HUES6 (cell line): ENCODE measurements around the gene GNAI2.
"Not testable (repeated sequence)": the region's sequence is repeated elsewhere in the genome, so short reads cannot be mapped to it uniquely, and the experiment has no call there.

Source experiments
- H3K27ac ChIP-seq: 2 replicates; pipeline ENCODE4 v1.7.0; 2013; ENCODE audit warnings: low read depth, mild to moderate bottlenecking, low read length, inconsistent platforms
- H3K27me3 ChIP-seq: 2 replicates; pipeline ENCODE4 v1.6.1; 2013; ENCODE audit warnings: low read length; ENCODE audit not compliant: control insufficient read depth, insufficient read depth
- H3K36me3 ChIP-seq: 2 replicates; pipeline ENCODE4 v1.6.1; 2013; ENCODE audit warnings: low read length; ENCODE audit not compliant: control insufficient read depth, insufficient read depth
- H3K4me1 ChIP-seq: 2 replicates; pipeline ENCODE4 v1.6.1; 2013; ENCODE audit warnings: low read length; ENCODE audit not compliant: control insufficient read depth, insufficient read depth
- H3K4me3 ChIP-seq: 2 replicates; pipeline ENCODE4 v1.5.1; 2013; ENCODE audit warnings: low read depth, low read length
- H3K9ac ChIP-seq: one replicate; pipeline ENCODE4 v1.6.1; 2013; ENCODE audit warnings: mild to moderate bottlenecking, low read length
- H3K9me3 ChIP-seq: 2 replicates; pipeline ENCODE4 v1.6.1; 2013; ENCODE audit warnings: low read depth, low read length; ENCODE audit not compliant: control insufficient read depth, insufficient read depth

Gene GNAI2

GRCh38 chr3:50258979-50259378 is 23.0 kb downstream of the GNAI2 start:
- Histone ChIP-seq H3K4me3 (no peak overlapping the region), H3K27me3 (no peaks in the 10 kb centered on the region), H3K36me3 (peaks cover 40% of the 10 kb centered on the region), H3K9me3 (no peaks in the 10 kb centered on the region), H3K4me1 (peaks cover 29% of the 10 kb centered on the region), H3K27ac (no peak overlapping the region), H3K9ac (no peak overlapping the region)

GRCh38 chr3:50259432-50260026 is 23.5 kb downstream of the GNAI2 start:
- H3K27ac ChIP-seq, result peak overlapping the region; percentile 3; the same call in 1 of the 2 replicates

GRCh38 chr3:50260027-50260941 is 24.3 kb downstream of the GNAI2 start:
- Histone ChIP-seq H3K4me3 (peak overlapping the region; percentile 51), H3K36me3 (peaks cover 27% of the 10 kb centered on the region), H3K9ac (peak overlapping the region; percentile 81), H3K27ac (peak overlapping the region; percentile 93), H3K27me3 (no peaks in the 10 kb centered on the region), H3K4me1 (peaks cover 36% of the 10 kb centered on the region), H3K9me3 (no peaks in the 10 kb centered on the region)

More at GRCh38 chr3:50259432-50260026, 23.5 kb downstream of the GNAI2 start:
- H3K9ac ChIP-seq, result peak overlapping the region; percentile 49
- H3K4me1 ChIP-seq, result peaks cover 34% of the 10 kb centered on the region
- H3K9me3 ChIP-seq, result no peaks in the 10 kb centered on the region
- peaks cover 35% of the 10 kb centered on the region for H3K36me3 ChIP-seq
- peak overlapping the region; percentile 41; the same call in 1 of the 2 replicates for H3K4me3 ChIP-seq
- H3K27me3 ChIP-seq, result no peaks in the 10 kb centered on the region

GRCh38 chr3:50260942-50261441 is 25.0 kb downstream of the GNAI2 start:
- Histone ChIP-seq H3K27ac (peak overlapping the region; percentile 93; the same call in 1 of the 2 replicates), H3K4me3 (peak overlapping the region; percentile 51), H3K9me3 (no peaks in the 10 kb centered on the region), H3K36me3 (peaks cover 24% of the 10 kb centered on the region), H3K9ac (peak overlapping the region; percentile 81), H3K4me1 (peaks cover 44% of the 10 kb centered on the region), H3K27me3 (no peaks in the 10 kb centered on the region)

GRCh38 chr3:50261505-50261904 is 25.5 kb downstream of the GNAI2 start:
- peaks cover 49% of the 10 kb centered on the region for H3K4me1 ChIP-seq
- H3K27me3 ChIP-seq, result no peaks in the 10 kb centered on the region
- no peak overlapping the region for H3K4me3 ChIP-seq
- H3K9ac ChIP-seq, result no peak overlapping the region
- no peaks in the 10 kb centered on the region for H3K9me3 ChIP-seq
- H3K27ac ChIP-seq, result no peak overlapping the region; the same call in 1 of the 2 replicates
- H3K36me3 ChIP-seq, result peaks cover 19% of the 10 kb centered on the region

- H3K4me3 ChIP-seq, H3K27me3 ChIP-seq, H3K9me3 ChIP-seq, H3K9ac ChIP-seq, H3K27ac ChIP-seq: not testable (repeated sequence)
- peaks cover 12% of the 10 kb centered on the region for H3K36me3 ChIP-seq
- peaks cover 56% of the 10 kb centered on the region for H3K4me1 ChIP-seq
Measured at GRCh38 chr3:50262200-50262599, 26.2 kb downstream of the GNAI2 start.

- Histone ChIP-seq H3K27ac (no peak overlapping the region), H3K9ac (no peak overlapping the region), H3K4me3 (no peak overlapping the region), H3K9me3 (no peaks in the 10 kb centered on the region), H3K36me3 (peaks cover 7% of the 10 kb centered on the region), H3K27me3 (no peaks in the 10 kb centered on the region), H3K4me1 (peaks cover 61% of the 10 kb centered on the region)
Measured at GRCh38 chr3:50262778-50263177, 26.8 kb downstream of the GNAI2 start.

GRCh38 chr3:50263478-50264382 is 27.7 kb downstream of the GNAI2 start:
- peak overlapping the region; percentile 64 for H3K9ac ChIP-seq
- peak overlapping the region; percentile 67; the same call in 1 of the 2 replicates for H3K27ac ChIP-seq
- peak overlapping the region; percentile 32; the same call in 1 of the 2 replicates for H3K4me3 ChIP-seq

GRCh38 chr3:50264383-50264963 is 28.5 kb downstream of the GNAI2 start:
- Histone ChIP-seq H3K27me3 (no peaks in the 10 kb centered on the region), H3K9me3 (no peaks in the 10 kb centered on the region), H3K9ac (peak overlapping the region; percentile 64), H3K4me1 (peaks cover 74% of the 10 kb centered on the region), H3K36me3 (no peaks in the 10 kb centered on the region), H3K4me3 (peak overlapping the region; percentile 32), H3K27ac (peak overlapping the region; percentile 85; the same call in 1 of the 2 replicates)

More at GRCh38 chr3:50263478-50264382, 27.7 kb downstream of the GNAI2 start:
- H3K4me1 ChIP-seq, result peaks cover 71% of the 10 kb centered on the region
- no peaks in the 10 kb centered on the region for H3K36me3 ChIP-seq
- H3K27me3 ChIP-seq, result no peaks in the 10 kb centered on the region
- H3K9me3 ChIP-seq, result no peaks in the 10 kb centered on the region

GRCh38 chr3:50264964-50265485 is 29.0 kb downstream of the GNAI2 start:
- peak overlapping the region; percentile 85 for H3K27ac ChIP-seq
- H3K4me3 ChIP-seq, result 0 out of 2 replicates have a peak overlapping the region, but pooled peaks have one; percentile 3
- no peaks in the 10 kb centered on the region for H3K9me3 ChIP-seq
- no peaks in the 10 kb centered on the region for H3K27me3 ChIP-seq
- no peaks in the 10 kb centered on the region for H3K36me3 ChIP-seq
- peak overlapping the region; percentile 41 for H3K9ac ChIP-seq
- H3K4me1 ChIP-seq, result peaks cover 75% of the 10 kb centered on the region
